Neural cell (in vitro differentiated cells): Measurements from ENCODE around the gene SIDT1. TPM values are rescaled to one million over a fixed set of nuclear protein-coding genes. Genes with fewer than 3 reads are reported as not detected.

Experiments
- H2AFZ ChIP-seq: fragments of 200-600, 300-800 bp; sonication (generic), shearing (Covaris generic); 2 replicates; pipeline ENCODE4 v1.6.0; 2014; ENCODE audit warnings: low read depth, mild to moderate bottlenecking, antibody characterized with exemption, low read length, moderate library complexity
- H3F3A ChIP-seq: fragments of 200-600 bp; shearing (Covaris generic); 2 replicates; pipeline ENCODE4 v1.6.1; 2016; ENCODE audit warnings: mild to moderate bottlenecking, moderate library complexity, mixed read lengths, antibody characterized with exemption, low read length; ENCODE audit not compliant: insufficient read depth, poor library complexity, severe bottlenecking
- H3K27ac ChIP-seq: fragments of 200-600, 300-800 bp; sonication (generic), shearing (Covaris generic); 2 replicates; pipeline ENCODE4 v1.5.1; 2014; ENCODE audit warnings: mild to moderate bottlenecking, low read length, moderate library complexity
- H3K27me3 ChIP-seq: fragments of 300-800, 200-600 bp; sonication (generic), shearing (Covaris generic); 2 replicates; pipeline ENCODE4 v1.6.0; 2014; ENCODE audit warnings: mild to moderate bottlenecking, low read depth, low read length, moderate library complexity; ENCODE audit not compliant: insufficient read depth
- H3K36me3 ChIP-seq: fragments of 300-800, 200-600 bp; sonication (generic), shearing (Covaris generic); 2 replicates; pipeline ENCODE4 v1.5.1; 2014; ENCODE audit warnings: mild to moderate bottlenecking, antibody characterized with exemption, low read length, moderate library complexity; ENCODE audit not compliant: insufficient read depth
- H3K4me2 ChIP-seq: fragments of 300-800, 200-600 bp; sonication (generic), shearing (Covaris generic); 2 replicates; pipeline ENCODE4 v1.6.0; 2014; ENCODE audit warnings: mild to moderate bottlenecking, low read length
- H3K4me3 ChIP-seq: fragments of 300-800, 200-600 bp; sonication (generic), shearing (Covaris generic); 2 replicates; pipeline ENCODE4 v1.5.1; 2014; ENCODE audit warnings: mild to moderate bottlenecking, low read length, moderate library complexity
- H3K79me2 ChIP-seq: fragments of 200-600 bp; shearing (Covaris generic); replicated peaks from 2 replicates; pipeline ENCODE4 v1.6.0; 2014; ENCODE audit warnings: mild to moderate bottlenecking, low read length, moderate library complexity; ENCODE audit not compliant: insufficient read depth
- H3K9ac ChIP-seq: fragments of 300-800, 200-600 bp; sonication (generic), shearing (Covaris generic); 2 replicates; pipeline ENCODE4 v1.6.1; 2016; ENCODE audit warnings: mild to moderate bottlenecking, low read length, mixed read lengths
- H3K9me2 ChIP-seq: fragments of 200-600 bp; shearing (Covaris generic); 2 replicates; pipeline ENCODE4 v1.6.1; 2016; ENCODE audit warnings: mild to moderate bottlenecking, low read length, mixed read lengths; ENCODE audit not compliant: insufficient read depth
- H3K9me3 ChIP-seq: fragments of 200-600, 300-800 bp; sonication (generic), shearing (Covaris generic); 2 replicates; pipeline ENCODE4 v1.6.1; 2016; ENCODE audit warnings: mild to moderate bottlenecking, mixed run types, low read length, moderate library complexity, mixed read lengths
- H4K20me1 ChIP-seq: fragments of 200-600 bp; shearing (Covaris generic); 2 replicates; pipeline ENCODE4 v1.6.1; 2016; ENCODE audit warnings: mild to moderate bottlenecking, mixed run types; ENCODE audit not compliant: insufficient read depth
- CTCF ChIP-seq: fragments of 450-650 bp; IDR thresholded peaks from 2 replicates; pipeline ENCODE4 v1.5.1; 2014; ENCODE audit warnings: antibody characterized with exemption, mild to moderate bottlenecking, moderate library complexity; ENCODE audit not compliant: poor library complexity, severe bottlenecking
- EP300 ChIP-seq: fragments of 450-650 bp; conservative IDR thresholded peaks from 2 replicates; pipeline ENCODE4 v1.6.1; 2014; ENCODE audit warnings: antibody characterized with exemption, mild to moderate bottlenecking, moderate library complexity; ENCODE audit not compliant: poor library complexity, severe bottlenecking
- EZH2 ChIP-seq: fragments of 200-600, 300-800 bp; shearing (Covaris generic), sonication (generic); IDR thresholded peaks from 2 replicates; pipeline ENCODE4 v1.6.1; 2014; ENCODE audit warnings: antibody characterized with exemption, low read length, borderline replicate concordance, mild to moderate bottlenecking; ENCODE audit not compliant: insufficient read depth, poor library complexity, severe bottlenecking
- MXI1 ChIP-seq: fragments of 450-650 bp; conservative IDR thresholded peaks from 2 replicates; pipeline ENCODE4 v1.6.1; 2014; ENCODE audit warnings: antibody characterized with exemption, mild to moderate bottlenecking; ENCODE audit not compliant: poor library complexity, severe bottlenecking
- POLR2AphosphoS5 ChIP-seq: IDR thresholded peaks from 2 replicates; pipeline ENCODE4 v1.6.1; 2012
- RAD21 ChIP-seq: fragments of 450-650 bp; conservative IDR thresholded peaks from 2 replicates; pipeline ENCODE4 v1.6.1; 2014; ENCODE audit warnings: antibody characterized with exemption, mild to moderate bottlenecking, moderate library complexity
- SMC3 ChIP-seq: fragments of 450-650 bp; conservative IDR thresholded peaks from 2 replicates; pipeline ENCODE4 v1.6.1; 2014; ENCODE audit warnings: antibody characterized with exemption, mild to moderate bottlenecking, moderate library complexity; ENCODE audit not compliant: poor library complexity
- TAF1 ChIP-seq: IDR thresholded peaks from 2 replicates; pipeline ENCODE4 v1.6.1; 2012; ENCODE audit warnings: low read depth
- polyA plus RNA-seq: library from polyadenylated mRNA; depleted of rRNA; stranded (reverse); fragments of >200 nt; gene quantifications from 2 replicates; pipeline ENCODE4 v1.2.3, GENCODE V29; 2014
- TF ChIP-seq, protein P1 (sequence below): IDR thresholded peaks from 2 replicates; pipeline ENCODE4 v1.6.1; 2012; ENCODE audit warnings: borderline replicate concordance

Gene SIDT1
- polyA plus RNA-seq, 1 donor from 2014 or later = 0.22 TPM

GRCh38 chr3:113536627-113537101 lies 4.3 kb downstream of the SIDT1 start:
- no peaks in the 10 kb centered on the region for H3K9me2 ChIP-seq
- H3K9me3 ChIP-seq = no peaks in the 10 kb centered on the region
- no peaks in the 10 kb centered on the region for H3K79me2 ChIP-seq
- TF ChIP-seq SMC3 (no peak), TAF1 (no peak), CTCF (no peak), POLR2AphosphoS5 (no peak), RAD21 (no peak), EZH2 (no peak), EP300 (no peak)
- TF ChIP-seq, protein P1, sequence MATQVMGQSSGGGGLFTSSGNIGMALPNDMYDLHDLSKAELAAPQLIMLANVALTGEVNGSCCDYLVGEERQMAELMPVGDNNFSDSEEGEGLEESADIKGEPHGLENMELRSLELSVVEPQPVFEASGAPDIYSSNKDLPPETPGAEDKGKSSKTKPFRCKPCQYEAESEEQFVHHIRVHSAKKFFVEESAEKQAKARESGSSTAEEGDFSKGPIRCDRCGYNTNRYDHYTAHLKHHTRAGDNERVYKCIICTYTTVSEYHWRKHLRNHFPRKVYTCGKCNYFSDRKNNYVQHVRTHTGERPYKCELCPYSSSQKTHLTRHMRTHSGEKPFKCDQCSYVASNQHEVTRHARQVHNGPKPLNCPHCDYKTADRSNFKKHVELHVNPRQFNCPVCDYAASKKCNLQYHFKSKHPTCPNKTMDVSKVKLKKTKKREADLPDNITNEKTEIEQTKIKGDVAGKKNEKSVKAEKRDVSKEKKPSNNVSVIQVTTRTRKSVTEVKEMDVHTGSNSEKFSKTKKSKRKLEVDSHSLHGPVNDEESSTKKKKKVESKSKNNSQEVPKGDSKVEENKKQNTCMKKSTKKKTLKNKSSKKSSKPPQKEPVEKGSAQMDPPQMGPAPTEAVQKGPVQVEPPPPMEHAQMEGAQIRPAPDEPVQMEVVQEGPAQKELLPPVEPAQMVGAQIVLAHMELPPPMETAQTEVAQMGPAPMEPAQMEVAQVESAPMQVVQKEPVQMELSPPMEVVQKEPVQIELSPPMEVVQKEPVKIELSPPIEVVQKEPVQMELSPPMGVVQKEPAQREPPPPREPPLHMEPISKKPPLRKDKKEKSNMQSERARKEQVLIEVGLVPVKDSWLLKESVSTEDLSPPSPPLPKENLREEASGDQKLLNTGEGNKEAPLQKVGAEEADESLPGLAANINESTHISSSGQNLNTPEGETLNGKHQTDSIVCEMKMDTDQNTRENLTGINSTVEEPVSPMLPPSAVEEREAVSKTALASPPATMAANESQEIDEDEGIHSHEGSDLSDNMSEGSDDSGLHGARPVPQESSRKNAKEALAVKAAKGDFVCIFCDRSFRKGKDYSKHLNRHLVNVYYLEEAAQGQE = no peak
- H3K27me3 ChIP-seq = peaks cover 46% of the 10 kb centered on the region
- H3K27ac ChIP-seq = no peak overlapping the region
- H3F3A ChIP-seq = no peaks in the 10 kb centered on the region
- no peaks in the 10 kb centered on the region for H3K36me3 ChIP-seq
- H2AFZ ChIP-seq = no peak overlapping the region
- no peak overlapping the region for H3K4me3 ChIP-seq
- H4K20me1 ChIP-seq = no peaks in the 10 kb centered on the region
- H3K9ac ChIP-seq = no peak overlapping the region
- H3K4me2 ChIP-seq = no peak overlapping the region

DNA sequence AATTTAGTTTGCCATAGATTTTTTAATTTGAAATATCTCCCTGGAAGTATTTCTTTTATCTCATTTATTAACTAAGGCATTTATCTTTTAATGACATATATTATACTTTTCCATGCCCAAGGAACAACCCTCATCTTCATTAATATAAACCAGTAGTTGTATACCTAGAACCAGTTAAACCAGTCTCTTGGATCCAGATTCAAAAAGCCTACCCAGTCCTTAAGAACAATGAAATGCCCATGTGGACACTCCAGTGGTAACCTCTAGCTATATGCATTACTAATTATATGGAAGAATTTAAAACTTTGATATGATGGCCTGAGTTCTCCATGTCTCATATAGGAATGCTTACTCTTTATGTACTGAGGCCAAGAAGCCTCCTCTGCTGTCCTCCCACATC lies 4.8 kb downstream of the SIDT1 start:
- Histone ChIP-seq H3K79me2 (no peaks in the 10 kb centered on the region), H3K9me2 (no peaks in the 10 kb centered on the region), H3K36me3 (no peaks in the 10 kb centered on the region), H3K27ac (no peak overlapping the region), H3K4me3 (no peak overlapping the region), H4K20me1 (no peaks in the 10 kb centered on the region), H3F3A (no peaks in the 10 kb centered on the region), H3K9ac (no peak overlapping the region), H3K4me2 (no peak overlapping the region), H2AFZ (no peak overlapping the region), H3K27me3 (peaks cover 41% of the 10 kb centered on the region), H3K9me3 (no peaks in the 10 kb centered on the region)
- TF ChIP-seq RAD21 (no peak), TAF1 (no peak), MXI1 (no peak), POLR2AphosphoS5 (no peak), EP300 (no peak), EZH2 (no peak), SMC3 (no peak), CTCF (no peak)
- TF ChIP-seq, protein P1 = no peak
